ENCODE results near the gene GRAMD2B. TPM values are rescaled to one million over a fixed set of nuclear protein-coding genes. Genes with fewer than 3 reads are reported as not detected.

The GRAMD2B gene
- total RNA-seq, 2 donors from 2014 or later: 34.9 to 35.8 TPM

GRCh38 chr5:126520593-126520953, 97.4 kb downstream of the GRAMD2B start:
- no peak overlapping the region for H3K27ac ChIP-seq
- no peaks in the 10 kb centered on the region for H3K27me3 ChIP-seq
- intact Hi-C loops (cut with DNase I): no loop called here
- H3K36me3 ChIP-seq (replicated peaks in 1 of 2; ENCODE audit: insufficient read depth in 1 of 2, low read depth in 2 of 2): no peaks in the 10 kb centered on the region
- H3K4me1 ChIP-seq: peaks cover 19% of the 10 kb centered on the region
- no peak for TF ChIP-seq CTCF (IDR thresholded peaks at IDR 0.05)
- no peak for TF ChIP-seq POLR2A (IDR thresholded peaks at IDR 0.05)
- no peak for DNase-seq
- no peak for ATAC-seq
- no peak overlapping the region for H3K4me3 ChIP-seq
- H3K9me3 ChIP-seq: no peaks in the 10 kb centered on the region

- Histone ChIP-seq H3K4me3 (no peak overlapping the region), H3K36me3 (replicated peaks in 1 of 2; ENCODE audit: insufficient read depth in 1 of 2, low read depth in 2 of 2) (no peaks in the 10 kb centered on the region), H3K4me1 (peaks cover 19% of the 10 kb centered on the region), H3K9me3 (no peaks in the 10 kb centered on the region), H3K27ac (no peak overlapping the region), H3K27me3 (no peaks in the 10 kb centered on the region)
- intact Hi-C loops (cut with DNase I): no loop called here
- ATAC-seq (no peak), DNase-seq (no peak)
- no peak for TF ChIP-seq CTCF (IDR thresholded peaks at IDR 0.05)
- TF ChIP-seq POLR2A (IDR thresholded peaks at IDR 0.05): no peak
Measured at GRCh38 chr5:126521130-126521529, 97.9 kb downstream of the GRAMD2B start.

GRCh38 chr5:126523818-126524510, 100.8 kb downstream of the GRAMD2B start:
- peaks cover 19% of the 10 kb centered on the region for H3K4me1 ChIP-seq
- TF ChIP-seq CTCF (IDR thresholded peaks at IDR 0.05): no peak
- no peak for TF ChIP-seq POLR2A (IDR thresholded peaks at IDR 0.05)
- H3K27me3 ChIP-seq: no peaks in the 10 kb centered on the region
- H3K36me3 ChIP-seq (replicated peaks in 1 of 2; ENCODE audit: insufficient read depth in 1 of 2, low read depth in 2 of 2): no peaks in the 10 kb centered on the region
- no peaks in the 10 kb centered on the region for H3K9me3 ChIP-seq
- no peak overlapping the region for H3K27ac ChIP-seq
- WGBS, 2 donors: 74 to 75% methylated on average over 8 of the region's 8 CpGs
- DNase-seq (no peak), ATAC-seq (no peak)
- intact Hi-C loops (cut with DNase I): no loop called here
- no peak overlapping the region for H3K4me3 ChIP-seq

GRCh38 chr5:126525630-126526245, 102.5 kb downstream of the GRAMD2B start:
- Histone ChIP-seq H3K4me3 (no peak overlapping the region), H3K27ac (no peak overlapping the region), H3K36me3 (replicated peaks in 1 of 2; ENCODE audit: insufficient read depth in 1 of 2, low read depth in 2 of 2) (no peaks in the 10 kb centered on the region), H3K4me1 (peaks cover 6% of the 10 kb centered on the region), H3K9me3 (no peaks in the 10 kb centered on the region), H3K27me3 (no peaks in the 10 kb centered on the region)
- 55 to 66% methylated on average over 5 of the region's 5 CpGs for WGBS, 2 donors
- ATAC-seq: no peak
- TF ChIP-seq POLR2A (IDR thresholded peaks at IDR 0.05) (no peak), CTCF (IDR thresholded peaks at IDR 0.05) (no peak)
- intact Hi-C loops (cut with DNase I): no loop called here
- peak; percentile 19 to 57 (median 48) for DNase-seq

- H3K27me3 ChIP-seq: no peaks in the 10 kb centered on the region
- ATAC-seq: no peak
- no peak overlapping the region for H3K27ac ChIP-seq
- intact Hi-C loops (cut with DNase I): no loop called here
- H3K4me3 ChIP-seq: no peak overlapping the region
- no peaks in the 10 kb centered on the region for H3K36me3 ChIP-seq (replicated peaks in 1 of 2; ENCODE audit: insufficient read depth in 1 of 2, low read depth in 2 of 2)
- peaks cover 11% of the 10 kb centered on the region for H3K4me1 ChIP-seq
- DNase-seq: no peak
- TF ChIP-seq CTCF (IDR thresholded peaks at IDR 0.05): no peak
- no peak for TF ChIP-seq POLR2A (IDR thresholded peaks at IDR 0.05)
- H3K9me3 ChIP-seq: no peaks in the 10 kb centered on the region
Measured at GRCh38 chr5:126526493-126526892, 103.3 kb downstream of the GRAMD2B start.

Data from body of pancreas (tissue), 4 donors.